Bronchial epithelial cell (primary cell): ENCODE results near the gene C17orf67. TPM values are rescaled to one million over a fixed set of nuclear protein-coding genes. Genes with fewer than 3 reads are reported as not detected.
A peak's percentile ranks its signal among the peaks of the same experiment; 100 is the strongest.

Source experiments
- DNase-seq: peaks from one replicate; pipeline ENCODE4 v3.0.0-alpha.2; 2010; ENCODE audit warnings: low read depth
- FAIRE-seq: peaks from 2 replicates; lab custom pipeline; 2011; peaks lifted over from hg19 to GRCh38; lab: Jason Lieb, UNC
- H3K27me3 ChIP-seq: 2 replicates; pipeline ENCODE4 v1.5.1; 2011; ENCODE audit warnings: low read length; ENCODE audit not compliant: control insufficient read depth, insufficient read depth
- H3K36me3 ChIP-seq: 2 replicates; pipeline ENCODE4 v1.5.1; 2011; ENCODE audit warnings: low read length; ENCODE audit not compliant: control insufficient read depth, insufficient read depth
- H3K4me3 ChIP-seq: 2 replicates; pipeline ENCODE4 v1.5.1; 2011; ENCODE audit warnings: mild to moderate bottlenecking, low read depth, low read length, control low read depth
- total RNA-seq: library from RNA; depleted of rRNA; stranded (reverse); fragments of >200 nt; gene quantifications from 2 replicates; pipeline ENCODE4 v1.2.1, GENCODE V29; 2014
- TF ChIP-seq, protein P1 (sequence below): IDR thresholded peaks from 2 replicates; pipeline ENCODE4 v1.5.1; 2011; ENCODE audit warnings: mild to moderate bottlenecking, moderate library complexity, low read length, control low read depth, inconsistent platforms; ENCODE audit not compliant: insufficient read depth, severe bottlenecking

Gene C17orf67
- total RNA-seq, 1 donor from 2014 or later = 0.26 TPM

DNA sequence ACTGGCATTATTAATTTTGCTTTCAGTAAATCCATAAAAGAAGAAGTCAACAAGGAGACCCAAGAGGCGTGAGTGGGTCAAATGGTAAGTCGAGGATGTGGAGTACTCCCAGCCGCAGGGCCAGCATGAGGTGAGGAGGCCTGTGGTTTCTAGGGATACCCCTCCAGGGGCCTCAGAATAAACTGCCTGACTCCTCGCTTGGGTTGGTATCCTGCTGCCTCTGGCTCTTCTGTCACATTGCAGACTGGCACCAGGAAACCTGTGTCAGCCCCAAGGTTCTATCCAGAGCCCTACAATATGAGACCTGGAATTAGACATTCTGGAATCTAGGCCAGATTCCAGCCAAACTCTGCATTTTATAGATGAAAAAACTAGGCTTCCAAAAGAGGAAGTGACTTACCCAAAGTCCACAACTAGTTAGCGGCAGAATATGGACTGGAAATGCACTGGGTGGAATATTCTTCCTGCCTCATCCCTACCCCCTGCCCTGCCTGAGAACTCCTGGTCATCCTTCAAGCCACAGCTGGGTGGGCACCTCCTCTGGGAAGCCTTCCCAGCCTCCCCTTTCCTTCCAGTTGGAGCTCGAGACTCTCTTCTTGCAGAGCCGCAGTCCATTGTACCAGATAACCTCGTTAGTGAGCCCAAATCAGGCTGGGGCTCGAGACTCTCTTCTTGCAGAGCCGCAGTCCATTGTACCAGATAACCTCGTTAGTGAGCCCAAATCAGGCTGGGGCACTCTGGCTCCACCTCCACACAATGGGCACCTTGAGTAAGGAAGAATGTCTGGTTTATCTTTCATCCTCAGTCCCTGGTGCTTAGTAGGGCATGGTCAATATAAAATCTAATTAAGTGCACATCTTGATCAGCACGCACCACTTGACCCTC lies 22.6 kb downstream of the C17orf67 start:
- FAIRE-seq (no peak), DNase-seq (no peak)
- Histone ChIP-seq H3K27me3 (no peaks in the 10 kb centered on the region), H3K4me3 (no peak overlapping the region), H3K36me3 (no peaks in the 10 kb centered on the region)
- TF ChIP-seq, protein P1, sequence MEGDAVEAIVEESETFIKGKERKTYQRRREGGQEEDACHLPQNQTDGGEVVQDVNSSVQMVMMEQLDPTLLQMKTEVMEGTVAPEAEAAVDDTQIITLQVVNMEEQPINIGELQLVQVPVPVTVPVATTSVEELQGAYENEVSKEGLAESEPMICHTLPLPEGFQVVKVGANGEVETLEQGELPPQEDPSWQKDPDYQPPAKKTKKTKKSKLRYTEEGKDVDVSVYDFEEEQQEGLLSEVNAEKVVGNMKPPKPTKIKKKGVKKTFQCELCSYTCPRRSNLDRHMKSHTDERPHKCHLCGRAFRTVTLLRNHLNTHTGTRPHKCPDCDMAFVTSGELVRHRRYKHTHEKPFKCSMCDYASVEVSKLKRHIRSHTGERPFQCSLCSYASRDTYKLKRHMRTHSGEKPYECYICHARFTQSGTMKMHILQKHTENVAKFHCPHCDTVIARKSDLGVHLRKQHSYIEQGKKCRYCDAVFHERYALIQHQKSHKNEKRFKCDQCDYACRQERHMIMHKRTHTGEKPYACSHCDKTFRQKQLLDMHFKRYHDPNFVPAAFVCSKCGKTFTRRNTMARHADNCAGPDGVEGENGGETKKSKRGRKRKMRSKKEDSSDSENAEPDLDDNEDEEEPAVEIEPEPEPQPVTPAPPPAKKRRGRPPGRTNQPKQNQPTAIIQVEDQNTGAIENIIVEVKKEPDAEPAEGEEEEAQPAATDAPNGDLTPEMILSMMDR = no peak

DNA sequence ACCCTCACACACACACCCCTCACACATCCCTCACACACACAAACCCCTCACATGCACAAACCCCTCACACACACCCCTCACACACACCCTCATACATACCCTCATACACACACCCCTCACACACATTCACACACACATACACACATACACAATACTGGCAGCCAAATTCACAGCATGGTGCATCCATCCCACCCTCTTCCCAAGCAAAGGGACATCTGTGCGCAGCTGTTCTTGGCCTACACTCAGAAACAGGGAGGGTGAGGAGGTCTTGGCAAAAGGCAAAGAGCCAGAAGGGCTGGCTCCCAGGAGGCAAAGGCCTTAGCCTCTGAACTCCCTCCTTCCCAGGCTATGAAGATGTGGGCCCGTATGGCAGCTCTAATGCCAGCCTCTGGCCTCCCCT lies 23.4 kb downstream of the C17orf67 start:
- Histone ChIP-seq H3K36me3 (no peaks in the 10 kb centered on the region), H3K27me3 (no peaks in the 10 kb centered on the region), H3K4me3 (no peak overlapping the region)
- TF ChIP-seq, protein P1 = no peak
- FAIRE-seq (no peak), DNase-seq (no peak)

DNA sequence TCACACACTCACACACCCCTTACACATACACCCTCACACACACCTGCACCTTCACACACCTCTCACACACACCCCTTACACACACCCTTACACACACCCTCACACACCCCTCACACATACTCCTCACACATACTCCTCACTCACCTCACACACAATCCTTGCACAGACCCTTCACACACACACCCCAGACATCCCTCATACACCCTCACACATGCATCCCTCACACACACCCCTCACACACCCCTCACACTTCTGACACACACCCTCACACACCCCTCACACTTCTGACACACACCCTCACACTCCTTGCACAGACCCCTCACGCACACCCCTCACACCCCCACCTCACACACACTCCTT lies 23.9 kb downstream of the C17orf67 start:
- FAIRE-seq (no peak), DNase-seq (no peak)
- Histone ChIP-seq H3K36me3 (no peaks in the 10 kb centered on the region), H3K27me3 (no peaks in the 10 kb centered on the region), H3K4me3 (no peak overlapping the region)
- TF ChIP-seq, protein P1 = no peak

DNA sequence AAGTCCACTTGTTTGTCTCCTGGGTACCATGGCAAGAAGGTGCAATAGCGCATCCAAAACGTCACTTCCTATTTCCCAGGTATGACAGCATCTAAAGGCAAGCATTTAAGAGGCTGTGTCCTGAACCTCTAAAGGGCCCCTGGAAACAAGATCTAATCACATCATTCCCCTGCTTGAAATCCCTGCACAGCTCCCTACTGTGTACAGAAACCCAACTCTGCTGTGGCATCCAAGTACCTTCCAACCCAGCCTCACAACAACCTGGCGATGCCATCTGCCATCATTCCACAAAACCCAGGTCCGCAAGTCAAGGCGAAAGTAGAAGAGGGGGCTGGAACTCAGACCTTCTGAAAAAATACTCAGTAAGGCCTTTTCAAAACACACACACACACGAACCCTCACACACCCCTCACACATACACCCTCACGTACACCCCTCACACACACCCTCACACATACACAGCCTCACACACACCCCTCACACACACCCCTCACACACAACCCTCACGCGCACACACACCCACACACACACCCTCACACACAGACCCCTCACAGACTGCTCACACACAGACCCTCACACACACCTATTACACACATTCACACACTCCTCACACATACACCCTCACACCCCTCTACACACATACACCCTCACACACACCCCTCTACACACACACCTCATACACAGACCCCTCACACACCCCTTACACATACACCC lies 24.5 kb downstream of the C17orf67 start:
- FAIRE-seq (peak; percentile 73), DNase-seq (peak; percentile 21)
- TF ChIP-seq, protein P1 = no peak
- Histone ChIP-seq H3K27me3 (no peaks in the 10 kb centered on the region), H3K36me3 (no peaks in the 10 kb centered on the region), H3K4me3 (no peak overlapping the region)

DNA sequence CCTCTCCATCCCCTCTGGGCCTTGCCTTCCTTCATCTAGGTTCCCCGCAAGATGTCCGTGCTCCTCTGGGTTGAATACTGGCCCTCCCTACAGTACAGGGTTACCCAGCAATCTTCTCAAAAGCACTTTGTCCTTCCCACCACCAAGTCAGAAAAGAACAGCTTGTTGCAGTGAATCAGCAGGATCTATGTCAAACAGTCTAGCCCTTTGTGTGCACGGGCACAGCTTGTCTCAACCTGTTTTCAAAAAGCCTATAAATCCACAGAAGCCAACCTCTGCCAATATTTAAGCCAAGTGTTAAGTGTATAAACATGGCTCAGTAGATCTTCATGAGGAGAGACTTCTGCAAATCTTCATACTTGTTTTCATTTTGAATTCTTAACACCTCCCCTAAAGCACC lies 25.2 kb downstream of the C17orf67 start:
- FAIRE-seq (peak; percentile 28), DNase-seq (peak; percentile 93)
- Histone ChIP-seq H3K27me3 (no peaks in the 10 kb centered on the region), H3K36me3 (no peaks in the 10 kb centered on the region), H3K4me3 (no peak overlapping the region)
- TF ChIP-seq, protein P1 = no peak
